H1 (cell line): ENCODE measurements around the gene COQ9. TPM values are rescaled to one million over a fixed set of nuclear protein-coding genes. Genes with fewer than 3 reads are reported as not detected.

Experiments
- RNF2 ChIP-seq: fragments of 200-900, 300-1000 bp; sonication (generic); IDR thresholded peaks from 2 replicates; pipeline ENCODE4 v1.7.1; 2016; ENCODE audit warnings: borderline replicate concordance, low read depth, mild to moderate bottlenecking, antibody characterized with exemption, low read length; ENCODE audit not compliant: poor library complexity, severe bottlenecking; ENCODE audit errors: missing control alignments
- TAF1 ChIP-seq: IDR thresholded peaks from 2 replicates; pipeline ENCODE4 v1.6.1; 2011; ENCODE audit warnings: mild to moderate bottlenecking, low read depth, low read length
- polyA plus RNA-seq, 7 experiments: library from polyadenylated mRNA; depleted of rRNA in 3 of 7; stranded (reverse) in 5 of 7; unstranded in 2 of 7; fragments of >200 nt in 5 of 7; fragments of 200-250 nt in 2 of 7; gene quantifications; 1 replicate in 5 of 7; 2 replicates in 1 of 7; 4 replicates in 1 of 7; pipeline versions ENCODE4 v1.2.1 to v1.2.3, GENCODE V29; 2011 to 2013; ENCODE audit warnings: missing spikeins in 2 of 7, mixed read lengths in 2 of 7
- total RNA-seq: library from RNA; stranded (reverse); fragmentation: NEBNext Ultra II Directional; extraction: Animal tissue kit (Norgen Biotek cat#: 25700); gene quantifications from 2 replicates; pipeline ENCODE4 v1.2.1, GENCODE V29; 2021

COQ9 gene
- total and polyA plus RNA-seq, 2 of the 8 experiments (the other 6 are each of a cell fraction or from before 2014, with no cell fraction given): 33.3 to 60.3 TPM

- TF ChIP-seq RNF2: no peak
- TF ChIP-seq TAF1: no peak
Measured at GRCh38 chr16:57472665-57473060, 25.4 kb downstream of the COQ9 start (continued).
